Colonic mucosa (tissue), 4 donors: ENCODE measurements around the gene CCNI2. TPM values are rescaled to one million over a fixed set of nuclear protein-coding genes. Genes with fewer than 3 reads are reported as not detected.

ENCODE experiments used
- DNase-seq: peaks from one replicate; pipeline ENCODE4 v3.0.0-alpha.2; 2020
- H3K27ac ChIP-seq: fragments of 200-600 bp; one replicate; pipeline ENCODE4 v1.8.0; 2021
- H3K27me3 ChIP-seq: fragments of 200-600 bp; one replicate; pipeline ENCODE4 v1.8.0; 2021
- H3K36me3 ChIP-seq: fragments of 200-600 bp; one replicate; pipeline ENCODE4 v1.8.0; 2021
- H3K4me1 ChIP-seq: fragments of 200-600 bp; one replicate; pipeline ENCODE4 v1.8.0; 2021; ENCODE audit warnings: mild to moderate bottlenecking
- H3K4me3 ChIP-seq: fragments of 200-600 bp; one replicate; pipeline ENCODE4 v1.8.0; 2021
- H3K9ac ChIP-seq, 2 donors: one replicate each; pipeline ENCODE4 v1.7.0; 2013; ENCODE audit warnings: control low read depth in 2 of 2, low read depth in 2 of 2, low read length in 2 of 2
- H3K9me3 ChIP-seq: fragments of 200-600 bp; one replicate; pipeline ENCODE4 v1.8.0; 2021
- intact Hi-C: fragments of 100-400 bp; cut with DNase I; formaldehyde crosslinking; loops from one replicate; pipeline ENCODE4 v1.14.1; 2022
- total RNA-seq, 2 donors: library from RNA; stranded (reverse); fragmentation: NEBNext Ultra II Directional in 1 of 2; extraction: Animal tissue kit (Norgen Biotek cat#: 25700) in 1 of 2; gene quantifications; one replicate each; pipeline ENCODE4 v1.2.1, GENCODE V29; 2021
- TF ChIP-seq, protein P1 (sequence below): fragments of 200-600 bp; IDR thresholded peaks from one replicate; pipeline ENCODE4 v1.8.0; 2022; ENCODE audit warnings: antibody characterized with exemption, mild to moderate bottlenecking
- donor health status: healthy.
- donor health status: DM: no; HTN: no; CAD: no.
- donor health status: DM: no; HTN: no; CAD: no.

CCNI2 gene
- total RNA-seq, 2 donors from 2014 or later = 7.1 to 22.9 TPM

DNA sequence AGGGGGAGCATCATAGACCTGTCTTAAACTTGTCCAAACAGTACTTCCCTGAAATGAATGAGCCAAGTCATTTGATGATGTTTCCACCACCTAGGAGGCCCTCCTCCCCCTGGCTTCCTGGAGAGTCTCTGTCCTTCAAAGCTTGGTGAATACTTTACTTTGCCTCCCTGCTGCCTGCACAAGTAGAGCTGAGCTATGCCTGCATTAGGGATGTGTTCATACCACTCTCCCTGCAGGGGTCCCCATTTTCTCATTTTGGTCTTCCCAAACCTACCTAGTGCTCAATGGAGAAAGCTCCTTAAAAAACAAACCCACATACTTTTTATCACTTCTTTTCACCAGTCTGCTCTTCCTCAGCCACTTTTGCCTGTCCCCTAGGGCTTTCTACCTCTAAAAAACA, 7.7 kb downstream of the CCNI2 start:
- intact Hi-C loops = loop anchor here (5.0 kb wide), 1 partner anchor 67 kb away; no protein-coding TSS in a partner anchor
- TF ChIP-seq, protein P1, sequence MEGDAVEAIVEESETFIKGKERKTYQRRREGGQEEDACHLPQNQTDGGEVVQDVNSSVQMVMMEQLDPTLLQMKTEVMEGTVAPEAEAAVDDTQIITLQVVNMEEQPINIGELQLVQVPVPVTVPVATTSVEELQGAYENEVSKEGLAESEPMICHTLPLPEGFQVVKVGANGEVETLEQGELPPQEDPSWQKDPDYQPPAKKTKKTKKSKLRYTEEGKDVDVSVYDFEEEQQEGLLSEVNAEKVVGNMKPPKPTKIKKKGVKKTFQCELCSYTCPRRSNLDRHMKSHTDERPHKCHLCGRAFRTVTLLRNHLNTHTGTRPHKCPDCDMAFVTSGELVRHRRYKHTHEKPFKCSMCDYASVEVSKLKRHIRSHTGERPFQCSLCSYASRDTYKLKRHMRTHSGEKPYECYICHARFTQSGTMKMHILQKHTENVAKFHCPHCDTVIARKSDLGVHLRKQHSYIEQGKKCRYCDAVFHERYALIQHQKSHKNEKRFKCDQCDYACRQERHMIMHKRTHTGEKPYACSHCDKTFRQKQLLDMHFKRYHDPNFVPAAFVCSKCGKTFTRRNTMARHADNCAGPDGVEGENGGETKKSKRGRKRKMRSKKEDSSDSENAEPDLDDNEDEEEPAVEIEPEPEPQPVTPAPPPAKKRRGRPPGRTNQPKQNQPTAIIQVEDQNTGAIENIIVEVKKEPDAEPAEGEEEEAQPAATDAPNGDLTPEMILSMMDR = no peak
- Histone ChIP-seq H3K9me3 (no peaks in the 10 kb centered on the region), H3K27ac (no peak overlapping the region), H3K36me3 (no peaks in the 10 kb centered on the region), H3K4me3 (no peak overlapping the region), H3K27me3 (no peaks in the 10 kb centered on the region), H3K4me1 (no peaks in the 10 kb centered on the region), H3K9ac (no peak overlapping the region)
- no peak for DNase-seq

DNA sequence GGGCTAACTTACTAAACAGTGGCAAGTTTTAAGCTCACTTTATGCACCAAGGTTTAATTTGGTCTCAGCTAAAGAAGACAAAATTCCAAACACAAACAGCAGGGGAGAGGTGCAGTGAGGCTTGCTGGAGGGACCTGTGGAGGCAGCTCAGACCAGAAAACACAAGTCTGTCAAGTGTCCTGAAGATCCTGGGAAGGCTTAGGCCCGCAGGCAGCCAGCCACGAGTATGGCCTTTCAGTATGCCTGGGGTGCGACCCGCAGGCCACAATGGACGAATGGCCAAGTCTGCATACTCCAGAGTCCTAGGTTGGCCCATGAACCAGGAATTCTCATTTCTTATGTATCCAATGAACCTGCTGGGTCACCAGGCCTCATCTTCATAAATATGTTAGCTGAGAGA, 9.3 kb downstream of the CCNI2 start:
- DNase-seq = no peak
- Histone ChIP-seq H3K4me3 (no peak overlapping the region), H3K27me3 (no peaks in the 10 kb centered on the region), H3K36me3 (no peaks in the 10 kb centered on the region), H3K27ac (no peak overlapping the region), H3K9me3 (no peaks in the 10 kb centered on the region), H3K9ac (no peak overlapping the region), H3K4me1 (no peaks in the 10 kb centered on the region)
- intact Hi-C loops = no loop called here
- TF ChIP-seq, protein P1 = no peak

DNA sequence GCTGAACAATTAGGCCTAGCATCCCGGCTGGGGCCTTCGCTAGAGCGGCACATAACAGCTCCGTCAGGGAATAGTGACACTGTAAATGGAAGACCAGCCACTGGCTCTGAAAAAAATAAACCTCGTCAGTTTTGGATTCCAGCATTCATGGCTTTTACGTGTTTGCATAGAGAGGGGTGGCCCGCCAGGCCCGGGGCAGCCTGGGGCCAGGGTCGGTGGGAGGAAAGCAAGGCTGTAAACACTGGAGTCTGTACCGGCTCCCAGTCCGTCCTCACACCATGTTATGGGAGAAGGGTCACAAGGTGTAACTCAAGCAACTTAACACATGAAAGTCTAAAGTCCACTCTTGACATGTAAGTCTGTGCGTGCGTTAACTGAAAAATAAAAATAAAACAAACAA, 11.2 kb downstream of the CCNI2 start:
- Histone ChIP-seq H3K9me3 (no peaks in the 10 kb centered on the region), H3K9ac (no peak overlapping the region), H3K27ac (no peak overlapping the region), H3K27me3 (no peaks in the 10 kb centered on the region), H3K36me3 (no peaks in the 10 kb centered on the region), H3K4me1 (no peaks in the 10 kb centered on the region), H3K4me3 (no peak overlapping the region)
- no peak for DNase-seq
- intact Hi-C loops = no loop called here
- TF ChIP-seq, protein P1 = no peak

DNA sequence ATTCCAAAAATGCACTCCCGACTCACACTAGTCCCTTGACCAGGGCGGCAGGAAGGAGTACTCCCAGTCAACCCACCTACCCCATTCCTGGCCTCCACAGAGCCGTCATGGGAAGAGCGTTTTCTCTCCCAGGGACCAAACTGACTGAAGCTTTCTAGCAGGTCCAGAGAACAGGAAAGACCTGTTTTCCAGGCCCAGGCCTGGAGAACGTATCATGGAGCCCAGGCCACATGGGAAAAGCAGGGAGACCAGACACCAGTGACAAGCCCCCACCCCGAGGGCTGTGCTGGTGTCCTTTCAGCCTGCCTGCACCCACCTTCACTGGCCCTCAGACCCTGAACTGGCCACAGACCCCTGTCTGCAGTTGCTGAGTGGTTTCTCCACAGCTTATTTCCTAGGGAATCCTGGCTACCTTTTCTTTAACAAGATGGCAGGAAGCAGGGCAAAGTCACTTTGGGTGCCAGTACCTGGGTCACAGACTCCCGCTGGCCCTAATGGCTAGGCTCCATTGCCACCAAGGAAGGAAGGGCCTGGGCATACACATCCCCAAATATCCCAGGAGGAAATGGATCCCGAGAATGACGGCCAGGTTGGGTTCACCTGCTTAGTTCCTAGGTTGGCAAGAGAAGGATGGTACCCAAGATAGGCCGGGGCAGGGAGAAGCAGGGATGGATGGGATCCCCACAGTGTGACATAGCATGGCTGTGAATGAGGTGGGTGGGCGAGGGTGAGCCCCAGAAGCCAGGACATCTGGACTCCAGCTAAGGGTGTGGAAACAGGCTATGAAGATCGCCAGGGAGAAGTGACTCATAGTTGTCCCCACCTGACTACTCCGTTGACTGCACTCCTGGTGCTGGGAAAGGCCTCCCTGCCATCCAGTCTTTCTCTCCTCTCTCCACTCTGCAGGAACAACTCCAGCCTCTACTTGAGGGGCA, 12.2 kb downstream of the CCNI2 start:
- DNase-seq = no peak
- TF ChIP-seq, protein P1 = no peak
- no peaks in the 10 kb centered on the region for H3K27me3 ChIP-seq
- no peak overlapping the region for H3K4me3 ChIP-seq
- H3K27ac ChIP-seq = no peak overlapping the region
- no peaks in the 10 kb centered on the region for H3K9me3 ChIP-seq
- no peaks in the 10 kb centered on the region for H3K4me1 ChIP-seq
- intact Hi-C loops = no loop called here
- no peaks in the 10 kb centered on the region for H3K36me3 ChIP-seq
- H3K9ac ChIP-seq = no peak overlapping the region

DNA sequence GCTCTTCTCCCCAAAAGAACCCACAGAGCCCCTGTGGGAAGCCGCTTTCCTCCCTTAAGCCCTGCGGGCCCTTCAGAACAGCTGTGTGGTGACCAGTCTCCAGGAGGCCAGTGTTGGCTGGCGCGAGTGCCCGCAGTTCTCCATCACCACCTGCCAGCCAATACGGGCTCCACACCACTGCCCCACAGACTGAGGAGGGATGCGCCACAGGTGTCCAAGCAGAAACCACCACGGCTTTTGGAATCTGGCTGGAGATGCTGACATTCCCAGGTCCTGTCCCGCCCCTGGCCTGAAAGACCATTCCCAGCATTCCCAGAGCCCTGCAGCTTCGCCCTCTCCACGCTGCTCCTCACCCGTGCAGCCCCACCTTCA, 12.8 kb downstream of the CCNI2 start:
- H3K9me3 ChIP-seq = no peaks in the 10 kb centered on the region
- H3K4me1 ChIP-seq = no peaks in the 10 kb centered on the region
- no peak for DNase-seq
- H3K4me3 ChIP-seq = no peak overlapping the region
- TF ChIP-seq, protein P1 = no peak
- H3K27me3 ChIP-seq = no peaks in the 10 kb centered on the region
- intact Hi-C loops = no loop called here
- H3K9ac ChIP-seq = no peak overlapping the region
- H3K27ac ChIP-seq = no peak overlapping the region
- no peaks in the 10 kb centered on the region for H3K36me3 ChIP-seq
